ENCODE results near the gene ITPR2. TPM values are rescaled to one million over a fixed set of nuclear protein-coding genes. Genes with fewer than 3 reads are reported as not detected.
A peak's percentile ranks its signal among the peaks of the same experiment; 100 is the strongest.
"Not testable (repeated sequence)": the region's sequence is repeated elsewhere in the genome, so short reads cannot be mapped to it uniquely, and the experiment has no call there.

The ITPR2 gene
- polyA plus RNA-seq, 4 donors: 12.7 to 16.7 (median 13.7) TPM

GRCh38 chr12:26851031-26851809 is 18.2 kb upstream of the ITPR2 start:
- DNase-seq (ENCODE audit: low read depth in 4 of 4, low spot score in 3 of 4): no peak

- DNase-seq (ENCODE audit: low read depth in 4 of 4, low spot score in 3 of 4): no peak
Observed at GRCh38 chr12:26848156-26848825, 15.3 kb upstream of the ITPR2 start.

- DNase-seq (ENCODE audit: low read depth in 4 of 4, low spot score in 3 of 4): no peak
Observed at GRCh38 chr12:26847431-26847830, 14.4 kb upstream of the ITPR2 start.

GRCh38 chr12:26846416-26846815 is 13.4 kb upstream of the ITPR2 start:
- DNase-seq (ENCODE audit: low read depth in 4 of 4, low spot score in 3 of 4): no peak

- DNase-seq (ENCODE audit: low read depth in 4 of 4, low spot score in 3 of 4): no peak
Observed at GRCh38 chr12:26845984-26846383, 13.0 kb upstream of the ITPR2 start.

GRCh38 chr12:26845057-26845666 is 12.2 kb upstream of the ITPR2 start:
- DNase-seq (ENCODE audit: low read depth in 4 of 4, low spot score in 3 of 4): no peak

- DNase-seq (ENCODE audit: low read depth in 4 of 4, low spot score in 3 of 4): no peak
Observed at GRCh38 chr12:26843311-26843710, 10.3 kb upstream of the ITPR2 start.

- no peak for DNase-seq (ENCODE audit: low read depth in 4 of 4, low spot score in 3 of 4)
Observed at GRCh38 chr12:26841085-26841484, 8.1 kb upstream of the ITPR2 start.

- DNase-seq (ENCODE audit: low read depth in 4 of 4, low spot score in 3 of 4): no peak
Observed at GRCh38 chr12:26839512-26839911, 6.5 kb upstream of the ITPR2 start.

GRCh38 chr12:26838888-26839416 is 6.0 kb upstream of the ITPR2 start:
- DNase-seq (ENCODE audit: low read depth in 4 of 4, low spot score in 3 of 4): no peak

GRCh38 chr12:26836201-26836600 is 3.2 kb upstream of the ITPR2 start:
- no peak for DNase-seq (ENCODE audit: low read depth in 4 of 4, low spot score in 3 of 4)

- DNase-seq (ENCODE audit: low read depth in 4 of 4, low spot score in 3 of 4): not testable (repeated sequence)
Observed at GRCh38 chr12:26834503-26835060, 1.6 kb upstream of the ITPR2 start.

- peak; percentile 44 to 62 (median 51) for DNase-seq (ENCODE audit: low read depth in 4 of 4, low spot score in 3 of 4)
Observed at GRCh38 chr12:26833743-26834490, 923 bp upstream of the ITPR2 start.

GRCh38 chr12:26831951-26832821 is 808 bp downstream of the ITPR2 start:
- peak; percentile 39 to 63 (median 42) for DNase-seq (ENCODE audit: low read depth in 4 of 4, low spot score in 3 of 4)

- DNase-seq (ENCODE audit: low read depth in 4 of 4, low spot score in 3 of 4): no peak
Observed at GRCh38 chr12:26830783-26831551, 2.0 kb downstream of the ITPR2 start.

GRCh38 chr12:26830363-26830762 is 2.6 kb downstream of the ITPR2 start:
- no peak for DNase-seq (ENCODE audit: low read depth in 4 of 4, low spot score in 3 of 4)

- DNase-seq (ENCODE audit: low read depth in 4 of 4, low spot score in 3 of 4): no peak
Observed at GRCh38 chr12:26828280-26829073, 4.5 kb downstream of the ITPR2 start.

GRCh38 chr12:26826437-26826836 is 6.6 kb downstream of the ITPR2 start:
- no peak for DNase-seq (ENCODE audit: low read depth in 4 of 4, low spot score in 3 of 4)

Measured in right renal pelvis (tissue), 4 donors.